WERI-Rb-1 (cell line): ENCODE data around the gene ZNF532.

ENCODE experiments used
- DNase-seq: peaks from one replicate; pipeline ENCODE4 v3.0.0-alpha.2; 2020
- H3K27ac ChIP-seq: fragments of 250-450 bp; sonication (Bioruptor Pico); 2 replicates; pipeline ENCODE4 v1.5.1; 2020; ENCODE audit warnings: mild to moderate bottlenecking, moderate library complexity
- H3K27me3 ChIP-seq: fragments of 250-450 bp; sonication (Bioruptor Pico); 2 replicates; pipeline ENCODE4 v1.5.1; 2021; ENCODE audit warnings: mild to moderate bottlenecking, low read depth, moderate library complexity; ENCODE audit not compliant: insufficient read depth, severe bottlenecking
- H3K36me3 ChIP-seq: fragments of 250-450 bp; sonication (Bioruptor Pico); 2 replicates; pipeline ENCODE4 v1.5.1; 2020; ENCODE audit warnings: mild to moderate bottlenecking, moderate library complexity
- H3K4me3 ChIP-seq: 2 replicates; pipeline ENCODE4 v1.5.1; 2011; ENCODE audit warnings: low read depth, mild to moderate bottlenecking, control low read depth, low read length
- H3K9me3 ChIP-seq: fragments of 250-450 bp; sonication (Bioruptor Pico); 2 replicates; pipeline ENCODE4 v1.5.1; 2021; ENCODE audit warnings: mild to moderate bottlenecking, moderate library complexity; ENCODE audit not compliant: severe bottlenecking
- TF ChIP-seq, protein P1 (sequence below): IDR thresholded peaks from 2 replicates; pipeline ENCODE4 v1.5.1; 2011; ENCODE audit warnings: low read depth, mild to moderate bottlenecking, control low read depth, inconsistent platforms, low read length

Gene ZNF532

DNA sequence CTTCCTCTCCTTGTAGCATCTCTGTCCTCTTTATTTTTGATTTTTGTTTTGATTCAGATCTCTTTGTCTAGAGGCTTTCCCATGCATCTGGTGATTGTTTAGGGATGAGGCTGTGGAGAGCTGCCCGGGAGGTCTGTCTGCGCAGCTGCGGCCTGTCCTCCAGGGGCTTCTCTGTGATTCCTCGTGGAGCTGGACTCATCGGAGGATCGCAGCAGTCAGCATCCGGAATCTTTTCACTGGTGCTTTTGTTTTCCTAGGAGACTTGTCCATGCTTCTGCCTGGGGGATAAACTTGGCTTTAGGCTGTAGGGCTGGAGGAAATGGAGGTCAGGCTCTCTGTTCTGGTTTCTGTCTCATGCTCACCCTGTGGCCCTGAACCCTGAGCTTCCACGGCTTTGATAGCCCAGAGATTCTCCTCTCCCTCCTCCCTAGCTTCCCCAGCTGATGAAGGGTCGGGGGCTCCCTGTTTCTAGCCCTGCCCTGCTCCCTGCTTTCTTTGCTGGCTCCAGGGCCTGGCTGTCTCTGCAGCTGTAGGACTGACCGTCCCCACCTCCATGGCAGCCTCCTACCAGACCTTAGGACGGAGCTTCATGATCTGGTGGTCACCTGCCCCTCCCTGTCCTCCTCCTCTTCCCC, 35.5 kb downstream of the ZNF532 start:
- H3K27ac ChIP-seq = no peak overlapping the region
- TF ChIP-seq, protein P1, sequence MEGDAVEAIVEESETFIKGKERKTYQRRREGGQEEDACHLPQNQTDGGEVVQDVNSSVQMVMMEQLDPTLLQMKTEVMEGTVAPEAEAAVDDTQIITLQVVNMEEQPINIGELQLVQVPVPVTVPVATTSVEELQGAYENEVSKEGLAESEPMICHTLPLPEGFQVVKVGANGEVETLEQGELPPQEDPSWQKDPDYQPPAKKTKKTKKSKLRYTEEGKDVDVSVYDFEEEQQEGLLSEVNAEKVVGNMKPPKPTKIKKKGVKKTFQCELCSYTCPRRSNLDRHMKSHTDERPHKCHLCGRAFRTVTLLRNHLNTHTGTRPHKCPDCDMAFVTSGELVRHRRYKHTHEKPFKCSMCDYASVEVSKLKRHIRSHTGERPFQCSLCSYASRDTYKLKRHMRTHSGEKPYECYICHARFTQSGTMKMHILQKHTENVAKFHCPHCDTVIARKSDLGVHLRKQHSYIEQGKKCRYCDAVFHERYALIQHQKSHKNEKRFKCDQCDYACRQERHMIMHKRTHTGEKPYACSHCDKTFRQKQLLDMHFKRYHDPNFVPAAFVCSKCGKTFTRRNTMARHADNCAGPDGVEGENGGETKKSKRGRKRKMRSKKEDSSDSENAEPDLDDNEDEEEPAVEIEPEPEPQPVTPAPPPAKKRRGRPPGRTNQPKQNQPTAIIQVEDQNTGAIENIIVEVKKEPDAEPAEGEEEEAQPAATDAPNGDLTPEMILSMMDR = no peak
- no peak overlapping the region for H3K4me3 ChIP-seq
- no peaks in the 10 kb centered on the region for H3K9me3 ChIP-seq
- H3K36me3 ChIP-seq = peaks cover 71% of the 10 kb centered on the region
- no peak for DNase-seq
- no peaks in the 10 kb centered on the region for H3K27me3 ChIP-seq

DNA sequence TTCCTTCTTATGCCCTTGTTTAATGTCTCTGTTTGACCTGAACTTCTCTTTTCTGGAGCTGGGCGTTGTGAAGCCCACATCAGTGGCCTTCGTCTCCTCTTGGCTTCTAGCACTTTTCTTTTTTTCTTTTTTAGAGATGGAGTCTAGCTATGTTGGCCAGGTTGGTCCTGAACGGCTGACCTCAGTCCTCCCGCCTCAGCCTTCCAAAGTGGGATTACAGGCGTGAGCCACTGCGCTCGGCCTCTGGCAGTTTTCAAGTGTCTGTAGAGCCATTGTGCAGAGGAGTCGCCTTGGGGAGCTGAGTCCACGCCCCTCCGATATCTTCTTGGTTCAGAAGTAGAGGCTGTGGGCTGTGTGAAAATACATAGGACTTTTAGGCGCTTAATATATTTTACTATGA, 36.5 kb downstream of the ZNF532 start:
- Histone ChIP-seq H3K36me3 (peaks cover 80% of the 10 kb centered on the region), H3K27me3 (no peaks in the 10 kb centered on the region), H3K9me3 (no peaks in the 10 kb centered on the region), H3K27ac (no peak overlapping the region), H3K4me3 (no peak overlapping the region)
- no peak for DNase-seq
- TF ChIP-seq, protein P1 = no peak

DNA sequence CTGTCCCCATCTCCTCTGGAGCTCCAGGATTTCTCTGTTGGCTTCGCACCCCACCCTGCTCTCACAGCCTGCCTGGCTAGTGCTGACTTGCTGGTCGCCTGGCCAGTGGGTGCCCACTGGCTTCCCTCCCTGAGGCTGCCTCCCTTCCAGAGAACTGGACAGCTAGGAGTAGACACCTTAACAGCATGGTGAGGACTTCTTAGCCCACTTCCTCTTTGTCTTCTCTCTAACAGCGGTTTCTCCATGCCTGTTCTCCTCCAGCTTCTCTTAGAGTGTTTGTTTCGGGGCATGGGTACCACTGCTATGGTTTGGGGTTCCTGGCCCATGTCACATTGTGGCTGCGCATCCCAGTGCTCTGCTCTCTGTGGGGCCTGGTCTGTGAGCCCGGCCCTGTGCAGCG, 37.1 kb downstream of the ZNF532 start:
- peaks cover 86% of the 10 kb centered on the region for H3K36me3 ChIP-seq
- no peak for DNase-seq

DNA sequence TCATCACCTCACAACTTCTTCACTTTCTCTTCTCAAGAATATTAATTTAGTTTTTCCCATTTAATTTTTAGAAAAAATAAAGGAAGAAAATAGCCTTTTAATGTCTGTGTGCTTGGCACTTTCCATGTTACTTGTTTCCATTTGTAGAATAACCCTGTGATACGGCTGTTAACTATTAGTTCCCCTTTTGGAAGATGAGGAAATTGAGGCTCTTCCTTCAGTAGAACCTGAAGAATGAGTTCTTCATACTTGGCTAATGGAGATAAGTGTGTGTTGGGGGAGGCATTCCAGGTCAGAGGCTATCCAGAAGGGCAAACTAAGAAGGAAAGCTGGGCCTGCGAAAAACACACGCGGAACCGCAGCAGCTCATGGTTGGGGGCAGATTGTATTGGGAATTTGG, 38.3 kb downstream of the ZNF532 start:
- DNase-seq = no peak
- TF ChIP-seq, protein P1 = no peak
- H3K4me3 ChIP-seq = no peak overlapping the region
- H3K27me3 ChIP-seq = no peaks in the 10 kb centered on the region
- H3K9me3 ChIP-seq = no peaks in the 10 kb centered on the region
- peaks cover 88% of the 10 kb centered on the region for H3K36me3 ChIP-seq
- no peak overlapping the region for H3K27ac ChIP-seq

More for the DNA sequence above, 37.1 kb downstream of the ZNF532 start:
- H3K9me3 ChIP-seq = no peaks in the 10 kb centered on the region
- no peak overlapping the region for H3K4me3 ChIP-seq
- TF ChIP-seq, protein P1 = no peak
- no peaks in the 10 kb centered on the region for H3K27me3 ChIP-seq
- no peak overlapping the region for H3K27ac ChIP-seq

DNA sequence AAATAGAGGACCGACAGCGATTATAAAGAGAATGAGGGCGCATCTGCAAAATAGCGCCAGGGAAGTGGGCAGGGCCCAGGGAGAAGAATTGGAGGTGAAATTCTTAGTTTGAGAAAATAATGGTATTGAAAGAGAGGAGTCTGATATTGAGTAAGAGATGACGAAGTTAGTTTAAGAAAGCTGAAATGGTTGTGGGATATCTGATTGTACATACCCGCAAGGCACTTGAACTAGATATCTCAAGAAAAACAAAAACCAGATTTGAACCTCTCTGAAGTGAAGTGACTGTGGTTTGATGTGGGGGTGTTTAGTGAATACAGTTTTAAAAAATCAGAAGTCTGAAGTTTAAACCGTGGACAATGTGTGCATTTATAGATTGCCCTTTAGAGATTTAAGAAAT, 38.9 kb downstream of the ZNF532 start:
- Histone ChIP-seq H3K36me3 (peaks cover 89% of the 10 kb centered on the region), H3K27me3 (no peaks in the 10 kb centered on the region), H3K4me3 (no peak overlapping the region), H3K9me3 (no peaks in the 10 kb centered on the region), H3K27ac (no peak overlapping the region)
- no peak for DNase-seq
- TF ChIP-seq, protein P1 = no peak

DNA sequence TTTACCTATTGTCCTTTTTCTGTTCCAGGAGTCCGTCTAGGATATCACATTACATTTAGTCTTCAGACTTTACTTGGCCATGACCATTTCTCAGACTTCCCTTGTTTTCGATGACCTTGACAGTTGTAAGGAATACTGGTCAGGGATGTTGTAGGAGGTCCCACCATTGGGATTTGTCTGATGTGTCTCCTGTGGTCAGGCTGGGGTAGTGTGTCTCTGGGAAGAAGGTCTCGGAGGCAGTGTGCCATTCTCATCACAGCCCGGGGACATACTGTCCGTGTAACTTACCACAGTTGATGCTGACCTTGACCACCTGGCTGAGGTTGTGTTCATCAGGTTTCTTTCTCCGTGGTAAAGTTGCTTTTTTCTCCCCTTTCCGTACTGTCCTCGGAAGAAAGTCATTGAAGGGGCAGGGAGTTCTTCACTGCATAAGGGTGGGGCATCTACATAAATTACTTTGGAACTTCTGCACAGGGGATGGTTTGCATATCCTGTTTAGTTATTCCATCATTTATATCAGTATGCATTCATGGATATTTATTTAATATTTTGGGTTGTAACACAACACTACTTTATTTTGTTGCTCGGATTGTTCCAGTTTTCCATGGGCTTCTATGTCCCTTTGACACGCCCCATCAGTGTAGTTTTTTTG, 41.2 kb downstream of the ZNF532 start:
- H3K9me3 ChIP-seq = no peaks in the 10 kb centered on the region
- H3K27me3 ChIP-seq = no peaks in the 10 kb centered on the region
- H3K4me3 ChIP-seq = no peak overlapping the region
- TF ChIP-seq, protein P1 = no peak
- DNase-seq = no peak
- peaks cover 77% of the 10 kb centered on the region for H3K36me3 ChIP-seq
- H3K27ac ChIP-seq = no peak overlapping the region
